LNCAP (cell line): Measurements from ENCODE around the gene DEPDC4.

Experiments used
- TF ChIP-seq, protein P1 (sequence below): fragments of 450-650 bp; IDR thresholded peaks from 2 replicates; pipeline ENCODE4 v1.5.1; 2017; ENCODE audit warnings: mild to moderate bottlenecking

DEPDC4 gene

DNA sequence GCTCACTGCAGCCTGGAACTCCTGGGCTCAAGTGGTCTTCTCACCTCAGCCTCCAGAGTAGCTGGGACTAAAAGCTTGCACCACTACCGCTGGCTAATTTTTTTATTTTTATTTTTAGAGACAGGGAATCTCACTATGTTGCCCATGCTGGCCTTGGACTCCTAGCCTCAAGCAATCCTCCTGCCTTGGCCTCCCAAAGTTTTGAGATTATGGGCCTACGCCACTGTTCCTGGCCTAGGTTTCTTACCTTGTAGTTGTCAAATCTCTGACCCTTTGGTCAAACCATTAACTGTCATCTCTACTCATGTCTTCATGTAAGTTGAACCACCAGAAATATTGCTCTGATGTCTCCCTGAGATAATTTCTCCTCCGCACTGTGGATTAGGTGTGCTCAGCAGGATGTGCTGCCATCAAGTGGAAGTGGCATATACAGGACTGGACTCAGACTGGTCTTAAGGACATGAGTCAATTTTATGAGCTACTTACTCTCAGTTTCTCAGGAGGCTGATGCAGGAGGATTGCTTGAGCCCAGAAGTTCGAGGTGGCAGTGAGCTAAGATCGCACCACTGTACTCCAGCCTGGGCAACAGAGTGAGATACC is 37.7 kb downstream of the DEPDC4 start:
- TF ChIP-seq, protein P1, sequence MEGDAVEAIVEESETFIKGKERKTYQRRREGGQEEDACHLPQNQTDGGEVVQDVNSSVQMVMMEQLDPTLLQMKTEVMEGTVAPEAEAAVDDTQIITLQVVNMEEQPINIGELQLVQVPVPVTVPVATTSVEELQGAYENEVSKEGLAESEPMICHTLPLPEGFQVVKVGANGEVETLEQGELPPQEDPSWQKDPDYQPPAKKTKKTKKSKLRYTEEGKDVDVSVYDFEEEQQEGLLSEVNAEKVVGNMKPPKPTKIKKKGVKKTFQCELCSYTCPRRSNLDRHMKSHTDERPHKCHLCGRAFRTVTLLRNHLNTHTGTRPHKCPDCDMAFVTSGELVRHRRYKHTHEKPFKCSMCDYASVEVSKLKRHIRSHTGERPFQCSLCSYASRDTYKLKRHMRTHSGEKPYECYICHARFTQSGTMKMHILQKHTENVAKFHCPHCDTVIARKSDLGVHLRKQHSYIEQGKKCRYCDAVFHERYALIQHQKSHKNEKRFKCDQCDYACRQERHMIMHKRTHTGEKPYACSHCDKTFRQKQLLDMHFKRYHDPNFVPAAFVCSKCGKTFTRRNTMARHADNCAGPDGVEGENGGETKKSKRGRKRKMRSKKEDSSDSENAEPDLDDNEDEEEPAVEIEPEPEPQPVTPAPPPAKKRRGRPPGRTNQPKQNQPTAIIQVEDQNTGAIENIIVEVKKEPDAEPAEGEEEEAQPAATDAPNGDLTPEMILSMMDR: peak; percentile 46

DNA sequence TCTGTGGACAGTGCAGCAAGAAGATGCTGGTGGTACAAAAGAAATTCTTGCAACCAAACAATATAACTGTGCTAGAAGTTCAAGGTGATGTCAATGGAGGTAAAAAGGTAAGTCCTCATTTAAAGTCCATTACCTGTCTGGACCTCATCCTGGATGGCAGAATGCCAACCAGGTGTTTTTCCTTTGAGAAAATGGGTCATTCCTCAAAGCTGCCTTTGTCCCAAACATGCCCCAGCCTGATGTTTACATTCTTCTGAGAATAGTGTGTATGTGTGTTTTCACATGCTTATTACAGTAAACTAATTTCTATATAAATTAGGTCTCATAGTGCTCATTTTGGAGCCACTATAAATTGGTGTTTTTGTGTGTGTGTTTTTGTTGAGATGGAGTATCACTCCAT is 41.4 kb downstream of the DEPDC4 start:
- TF ChIP-seq, protein P1: no peak

DNA sequence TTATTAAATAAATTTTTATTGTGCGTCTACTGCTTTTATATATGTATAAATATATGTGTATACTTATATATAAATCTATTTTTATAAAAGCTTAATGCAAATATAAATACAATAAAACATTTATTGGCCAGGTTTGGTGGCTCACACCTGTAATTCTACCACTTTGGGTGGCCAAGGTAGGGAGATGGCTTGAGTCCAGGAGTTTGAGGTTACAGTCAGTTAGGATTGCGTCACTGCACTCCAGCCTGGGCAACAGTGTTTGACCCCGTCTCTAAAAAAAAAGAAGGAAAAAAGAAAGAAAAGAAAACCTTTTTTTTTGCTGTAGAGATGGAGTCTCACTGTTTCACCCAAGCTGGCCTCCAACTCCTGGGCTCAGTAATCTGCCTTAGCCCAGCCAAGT is 45.4 kb downstream of the DEPDC4 start:
- TF ChIP-seq, protein P1: no peak

DNA sequence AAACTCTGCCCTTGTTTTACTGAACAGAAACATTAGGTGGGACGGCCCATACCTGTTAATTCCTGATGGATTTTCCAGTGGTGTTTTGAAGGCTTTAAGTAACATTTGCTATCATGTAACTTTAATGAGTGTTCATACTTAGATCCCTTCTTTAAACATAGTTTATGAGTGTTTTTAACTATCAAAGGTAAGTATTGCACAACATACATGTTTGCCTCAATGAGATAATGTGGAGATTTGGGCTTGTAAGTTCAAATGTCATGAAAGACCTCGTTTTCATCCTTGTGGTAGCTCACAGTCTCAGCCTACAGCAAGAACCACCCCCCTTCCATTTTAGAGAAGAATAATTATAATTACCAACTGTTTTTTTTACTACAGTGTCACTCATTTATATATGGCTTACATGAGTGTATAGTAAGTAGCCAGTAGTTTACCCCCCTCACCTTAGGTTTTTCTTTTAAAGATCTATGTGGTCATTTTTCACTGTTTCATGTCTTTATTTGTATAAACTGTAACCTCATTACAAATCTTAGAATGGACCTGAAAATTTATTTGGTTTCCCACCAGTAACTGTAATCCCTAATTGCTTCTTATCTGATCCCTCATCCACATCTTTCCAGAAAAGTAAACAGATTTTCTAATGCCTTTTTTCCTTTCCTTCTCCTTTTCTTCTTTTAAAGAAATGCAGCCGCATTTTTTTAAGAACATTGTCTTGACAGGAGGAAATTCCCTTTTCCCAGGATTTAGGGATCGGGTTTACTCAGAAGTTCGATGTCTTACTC is 47.4 kb downstream of the DEPDC4 start:
- TF ChIP-seq, protein P1: no peak

DNA sequence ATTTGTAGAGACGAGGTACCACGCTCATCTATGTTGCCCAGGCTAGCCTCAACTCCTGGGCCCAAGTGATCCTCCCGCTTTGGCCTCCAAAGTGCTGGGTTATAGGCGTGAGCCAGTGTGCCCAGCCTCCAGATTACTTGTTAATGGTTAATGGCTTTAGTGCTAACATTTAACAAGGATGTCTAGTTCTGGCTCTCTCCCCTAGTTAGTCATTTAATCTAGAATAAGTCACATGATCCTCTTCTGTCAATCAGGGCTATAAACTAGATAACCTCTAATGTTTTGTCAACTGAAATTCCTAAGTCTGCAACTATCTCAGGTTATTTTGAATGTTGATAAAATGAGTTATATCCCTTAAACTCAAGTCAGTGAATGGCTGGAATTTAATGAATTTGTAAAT is 50.5 kb downstream of the DEPDC4 start:
- TF ChIP-seq, protein P1: no peak

DNA sequence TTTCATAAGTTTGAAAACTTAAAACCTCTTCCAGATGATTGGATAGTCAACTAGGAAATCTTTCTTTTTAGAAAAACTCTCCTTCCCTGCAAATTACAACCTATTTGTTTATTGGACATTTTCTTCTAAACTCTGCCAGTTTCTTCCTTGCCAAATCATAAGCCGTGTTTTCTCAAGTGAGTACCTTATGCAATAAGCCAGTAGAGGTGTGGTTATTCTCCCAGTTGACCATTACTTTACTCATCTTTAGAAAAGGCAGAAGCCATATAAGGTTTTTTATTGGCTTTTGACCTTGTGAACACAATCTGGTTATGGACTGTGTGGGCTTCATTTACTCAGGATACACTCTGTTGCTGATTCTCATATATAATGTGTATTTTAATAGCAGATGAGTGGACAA is 51.7 kb downstream of the DEPDC4 start:
- TF ChIP-seq, protein P1: no peak

DNA sequence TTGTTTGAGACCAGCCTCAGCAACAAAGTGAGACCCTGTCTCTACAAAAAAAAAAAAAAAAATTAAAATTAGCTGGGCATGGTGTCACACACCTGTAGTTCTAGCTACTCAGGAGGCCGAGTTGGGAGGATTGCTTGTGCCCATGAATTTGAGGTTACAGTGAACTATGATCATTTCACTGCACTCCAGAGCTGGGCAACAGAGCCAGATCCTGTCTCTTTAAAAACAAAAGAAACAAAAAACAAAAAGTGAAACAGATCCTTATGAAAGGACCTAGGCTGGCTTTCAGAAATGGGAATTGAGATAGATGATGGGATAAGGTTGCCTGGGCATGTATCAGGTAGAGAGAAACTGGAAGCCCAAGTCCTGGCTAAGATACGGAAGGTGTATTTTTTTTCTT is 52.4 kb downstream of the DEPDC4 start:
- TF ChIP-seq, protein P1: no peak
